Activated CD4-positive, alpha-beta T cell treated with anti-CD3 and anti-CD28 coated beads, Interleukin-10, Interleukin-2, amounts not matched to agents 100 ng/mL and 50 ng/mL, durations not matched to agents 16 hours and 8 hours (primary cell): ENCODE data around the gene PCF11.
"Not testable (repeated sequence)": the region's sequence is repeated elsewhere in the genome, so short reads cannot be mapped to it uniquely, and the experiment has no call there.

Experiments used
- DNase-seq: peaks from one replicate; pipeline ENCODE4 v3.0.0-alpha.2; 2020

The PCF11 gene

GRCh38 chr11:83156996-83157593 is at the start of gene PCF11:
Gene PCF11 (plus strand): TSS chr11:83157131. CDS start chr11:83157440, 309 bp downstream.
- no peak for DNase-seq

- DNase-seq, result no peak
Observed at GRCh38 chr11:83112886-83113285, 44.0 kb upstream of the PCF11 start.

- no peak for DNase-seq
Observed at GRCh38 chr11:83115026-83115425, 41.9 kb upstream of the PCF11 start.

GRCh38 chr11:83115551-83115950 is 41.4 kb upstream of the PCF11 start:
- DNase-seq, result no peak

- no peak for DNase-seq
Observed at GRCh38 chr11:83116015-83116641, 40.8 kb upstream of the PCF11 start.

GRCh38 chr11:83118814-83119213 is 38.1 kb upstream of the PCF11 start:
- DNase-seq, result no peak

GRCh38 chr11:83119216-83119615 is 37.7 kb upstream of the PCF11 start:
- DNase-seq, result no peak

GRCh38 chr11:83120327-83120726 is 36.6 kb upstream of the PCF11 start:
- no peak for DNase-seq

GRCh38 chr11:83122050-83122449 is 34.9 kb upstream of the PCF11 start:
- no peak for DNase-seq

GRCh38 chr11:83122766-83123165 is 34.2 kb upstream of the PCF11 start:
- peak; percentile 7 for DNase-seq

GRCh38 chr11:83124636-83125424 is 32.1 kb upstream of the PCF11 start:
- DNase-seq, result no peak

- DNase-seq, result no peak
Observed at GRCh38 chr11:83125577-83125976, 31.4 kb upstream of the PCF11 start.

- DNase-seq, result no peak
Observed at GRCh38 chr11:83127310-83127637, 29.7 kb upstream of the PCF11 start.

- DNase-seq, result no peak
Observed at GRCh38 chr11:83132191-83132590, 24.7 kb upstream of the PCF11 start.

- not testable (repeated sequence) for DNase-seq
Observed at GRCh38 chr11:83133266-83133665, 23.7 kb upstream of the PCF11 start.

GRCh38 chr11:83139310-83139709 is 17.6 kb upstream of the PCF11 start:
- no peak for DNase-seq

- DNase-seq, result no peak
Observed at GRCh38 chr11:83140691-83141455, 16.1 kb upstream of the PCF11 start.

- no peak for DNase-seq
Observed at GRCh38 chr11:83147895-83148294, 9.0 kb upstream of the PCF11 start.

GRCh38 chr11:83150450-83150849 is 6.5 kb upstream of the PCF11 start:
- DNase-seq, result peak; percentile 50

GRCh38 chr11:83151274-83151977 is 5.5 kb upstream of the PCF11 start:
- no peak for DNase-seq

- no peak for DNase-seq
Observed at GRCh38 chr11:83152264-83152663, 4.7 kb upstream of the PCF11 start.

- no peak for DNase-seq
Observed at GRCh38 chr11:83153764-83154163, 3.2 kb upstream of the PCF11 start.
